ENCODE measurements around the gene PLEKHH1. TPM values are rescaled to one million over a fixed set of nuclear protein-coding genes. Genes with fewer than 3 reads are reported as not detected.

The PLEKHH1 gene
- total RNA-seq (2011; cell fraction: chromatin; rRNA removed; ENCODE audit: low replicate concordance), result 52.8 and 57.1 TPM in 2 replicates
- total RNA-seq (2011; cell fraction: nucleolus; rRNA removed), result 21.8 and 23.4 TPM in 2 replicates
- total RNA-seq (2011; cell fraction: nucleoplasm; rRNA removed), result 31.3 and 43.5 TPM in 2 replicates
- total RNA-seq (2014; rRNA removed) (2.1 and 2.5 TPM in 2 replicates), total RNA-seq (2014; rRNA removed; fragmentation: Illumina TruSeq; extraction: Trizol) (2.9 and 4.0 TPM in 2 replicates), total RNA-seq (2015; rRNA removed; fragmentation: Illumina TruSeq; extraction: Trizol) (1.7 and 2.2 TPM in 2 replicates), total RNA-seq (2021) (4.3 and 5.7 TPM in 2 replicates), polyA plus RNA-seq (2011; rRNA removed) (3.7 and 6.6 TPM in 2 replicates), polyA plus RNA-seq (2014; fragmentation: Illumina TruSeq; extraction: Trizol) (3.6 and 5.1 TPM in 2 replicates), polyA plus RNA-seq (2014; fragmentation: Nextera tagmentation; extraction: Ambion mirVana) (1 to 10 TPM in 1 of 2 experiments, under 1 TPM in 1; 0.76 to 1.3 TPM), polyA plus RNA-seq (2014; rRNA removed) (5.9 and 6.2 TPM in 2 replicates), polyA minus RNA-seq (2011; rRNA and poly(A)+ RNA removed) (3.1 and 5.2 TPM in 2 replicates), Bru-seq, nascent RNA (percentile 49 among the genes with signal in this experiment), BruChase-seq, experiment 1, labeled RNA remaining after a 2-hour chase (percentile 44 among the genes with signal in this experiment), BruChase-seq, experiment 2, labeled RNA remaining after a 6-hour chase (percentile 49 among the genes with signal in this experiment)
- polyA plus RNA-seq (2011; cell fraction: cytosol; rRNA removed), result 2.3 and 4.4 TPM in 2 replicates
- polyA plus RNA-seq (2011; cell fraction: nucleus; rRNA removed), result 20.3 and 22.6 TPM in 2 replicates
- polyA plus RNA-seq (2012), result 2.3 and 6.1 TPM in 2 replicates
- polyA minus RNA-seq (2011; cell fraction: cytosol; rRNA and poly(A)+ RNA removed), result 0.86 and 5.0 TPM in 2 replicates
- 5.9 and 8.3 TPM in 2 replicates for polyA minus RNA-seq (2011; cell fraction: nucleus; rRNA and poly(A)+ RNA removed)
- long read RNA-seq, experiment 1, result 0 reads
- long read RNA-seq, experiment 2, partial matches to known transcripts, result 1 of 1 reads
- long read RNA-seq, experiment 2, other reads (novel, unspliced or antisense), result 0 of 1 reads
- long read RNA-seq, experiment 3, result 0 reads

DNA sequence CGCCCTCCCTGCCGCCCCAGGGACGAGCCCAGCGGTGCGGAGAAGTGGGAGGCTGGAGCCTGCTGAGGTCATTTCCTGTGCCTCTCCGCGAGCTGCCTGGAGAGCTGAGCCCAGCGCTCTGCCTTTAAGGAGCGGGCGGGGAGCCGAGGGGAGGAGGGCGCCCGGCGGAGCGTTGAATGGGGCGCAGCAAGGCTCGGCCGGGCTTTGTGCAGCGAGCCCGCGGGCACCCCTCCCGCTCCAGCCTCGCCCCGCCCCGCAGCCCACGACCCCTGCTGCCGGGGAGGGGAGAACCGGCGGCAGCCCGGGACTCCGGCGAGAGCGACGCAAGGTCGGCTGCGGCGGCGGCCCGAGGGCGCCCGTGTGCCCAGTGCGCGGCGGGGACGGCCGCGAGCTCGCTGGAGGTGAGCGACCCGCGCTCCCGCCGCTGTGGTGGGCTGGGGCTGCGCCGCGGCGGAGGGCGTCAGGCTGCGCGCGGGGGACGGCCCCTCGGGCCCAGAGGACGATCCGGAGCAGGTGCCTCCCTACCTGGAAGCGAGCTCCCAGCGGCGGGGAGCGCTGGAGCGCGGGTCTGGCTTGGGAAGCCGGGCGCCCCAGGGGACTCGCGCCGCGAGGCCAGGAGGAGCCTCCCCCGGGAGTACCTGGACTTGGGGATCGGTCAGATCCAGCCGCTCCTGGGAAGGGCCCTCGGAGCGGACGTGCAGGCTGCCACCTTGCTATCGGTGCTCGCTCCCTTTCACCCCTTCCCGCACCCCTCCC lies at the start of gene PLEKHH1:
Gene PLEKHH1 (plus strand): TSS at position 293 of the 756 bp plus-strand sequence. CDS start 8,578 bp downstream, outside the sequence.
- no peaks in the 10 kb centered on the region for H3K27me3 ChIP-seq (ENCODE audit: control insufficient read depth in 2 of 2, insufficient read depth in 2 of 2, low read length in 2 of 2)
- POLR2A ChIA-PET, result interaction anchor here (0.5 to 3.1 kb wide), 3 partner anchors 8 to 23 kb away, joined by 3 to 13 read pairs (median 3); no protein-coding TSS in a partner anchor
- DNase-seq (ENCODE audit: extremely low read depth in 1 of 4, low spot score in 3 of 4) (peak; percentile 66 to 82 (median 74)), ATAC-seq (peak; percentile 98), FAIRE-seq (peak; percentile 66)
- H3K36me3 ChIP-seq (ENCODE audit: control insufficient read depth, insufficient read depth, low read length), result no peaks in the 10 kb centered on the region
- BruUV-seq (replicated peaks), result no TSS peak
- peak within 1 kb of the TSS; percentile 96 for H2AFZ ChIP-seq (ENCODE audit: low read depth, low read length)
- H3K9ac ChIP-seq (ENCODE audit: insufficient read depth in 1 of 2, low read depth in 2 of 2, low read length in 2 of 2), result peak within 1 kb of the TSS; percentile 76 to 92; a peak in 3 of 4 replicates
- H3K9me1 ChIP-seq (ENCODE audit: control insufficient read depth, insufficient read depth, low read length), result no peaks in the 10 kb centered on the region
- no peaks in the 10 kb centered on the region for H4K20me1 ChIP-seq (replicated peaks; ENCODE audit: control insufficient read depth, insufficient read depth, low read length)
- 0% methylated on average over 6 of the region's 86 CpGs for WGBS (ENCODE audit: insufficient coverage, low coverage, missing lambda C conversion rate)
- H3K4me1 ChIP-seq (replicated peaks in 1 of 2; ENCODE audit: control insufficient read depth in 2 of 2, insufficient read depth in 2 of 2, low read length in 2 of 2), result peaks cover 0 to 15% of the 10 kb centered on the region in 2 experiments; a peak in 3 of 5 replicates
- in situ Hi-C loops (cut with MboI), result no loop called here
- peak within 1 kb of the TSS; percentile 57 for H3K4me3 ChIP-seq
- intact Hi-C loops (cut with micrococcal nuclease), result no loop called here
- H3K27ac ChIP-seq (ENCODE audit: extremely low read depth, low read depth, low read length), result peak within 1 kb of the TSS; percentile 57
- peak within 1 kb of the TSS; percentile 75 for H3K4me2 ChIP-seq (ENCODE audit: insufficient read depth, low read length)
- CTCF ChIA-PET (ENCODE audit: low intra/inter-chr PET ratio), result no interaction called here
- no peaks in the 10 kb centered on the region for H3K9me3 ChIP-seq (replicated peaks; ENCODE audit: control insufficient read depth, insufficient read depth, low read depth, low read length)
- H3K79me2 ChIP-seq (ENCODE audit: control insufficient read depth, insufficient read depth, low read length), result no peaks in the 10 kb centered on the region
- TF ChIP-seq CEBPB (tag; IDR thresholded peaks at IDR 0.05), result no peak
- TF ChIP-seq CXXC5 (CRISPR knock-in tag; IDR thresholded peaks at IDR 0.05), result peak; percentile 67
- TF ChIP-seq PHF8 (IDR thresholded peaks at IDR 0.05; ENCODE audit: borderline replicate concordance, low read length), result peak; percentile 46; the same call in 1 of the 2 replicates
- TF ChIP-seq ZFX (CRISPR knock-in tag; IDR thresholded peaks at IDR 0.05), result peak; percentile 70; the same call in 1 of the 2 replicates
- TF ChIP-seq ZNF263 (CRISPR knock-in tag; IDR thresholded peaks at IDR 0.05; ENCODE audit: borderline replicate concordance), result peak; percentile 70; the same call in 1 of the 2 replicates
- peak; percentile 4 to 65; a peak in 1 of 4 replicates for TF ChIP-seq NONO (IDR thresholded peaks at IDR 0.05; ENCODE audit: low read depth in 2 of 2, low read length in 1 of 2)
- no peak for TF ChIP-seq SMARCE1 (IDR thresholded peaks at IDR 0.05)
- peak; percentile 78 for TF ChIP-seq CREM (IDR thresholded peaks at IDR 0.05; ENCODE audit: low read depth)
- peak; percentile 47 for TF ChIP-seq POLR2B (IDR thresholded peaks at IDR 0.05; ENCODE audit: low read depth, partially characterized antibody)
- TF ChIP-seq POLR2AphosphoS5 (IDR thresholded peaks at IDR 0.05; ENCODE audit: control insufficient read depth, insufficient read depth, low read depth, low read length), result 0 out of 2 replicates have a peak, but pooled peaks have one; percentile 18
- TF ChIP-seq CHD1 (IDR thresholded peaks at IDR 0.05; ENCODE audit: low read length), result peak; percentile 4
- TF ChIP-seq L3MBTL2 (IDR thresholded peaks at IDR 0.05), result 0 out of 2 replicates have a peak, but pooled peaks have one; percentile 29
- TF ChIP-seq HNRNPL (IDR thresholded peaks at IDR 0.05; ENCODE audit: low read depth, low read length), result peak; percentile 53; the same call in 1 of the 2 replicates
- peak; percentile 84 for TF ChIP-seq ATF7 (IDR thresholded peaks at IDR 0.05)
- TF ChIP-seq HNRNPH1 (optimal IDR thresholded peaks at IDR 0.05; ENCODE audit: low read depth, low read length), result no peak
- TF ChIP-seq GATAD2B (IDR thresholded peaks at IDR 0.05; ENCODE audit: borderline replicate concordance), result peak; percentile 54
- peak; percentile 45; the same call in 1 of the 2 replicates for TF ChIP-seq MYC (IDR thresholded peaks at IDR 0.05; ENCODE audit: low read depth, low read length)
- no peak for TF ChIP-seq MYC (CRISPR knock-in tag; IDR thresholded peaks at IDR 0.05; ENCODE audit: borderline replicate concordance, low read depth)

All from K562 (cell line).